Measurements from ENCODE around the gene UTF1.

The UTF1 gene

DNA sequence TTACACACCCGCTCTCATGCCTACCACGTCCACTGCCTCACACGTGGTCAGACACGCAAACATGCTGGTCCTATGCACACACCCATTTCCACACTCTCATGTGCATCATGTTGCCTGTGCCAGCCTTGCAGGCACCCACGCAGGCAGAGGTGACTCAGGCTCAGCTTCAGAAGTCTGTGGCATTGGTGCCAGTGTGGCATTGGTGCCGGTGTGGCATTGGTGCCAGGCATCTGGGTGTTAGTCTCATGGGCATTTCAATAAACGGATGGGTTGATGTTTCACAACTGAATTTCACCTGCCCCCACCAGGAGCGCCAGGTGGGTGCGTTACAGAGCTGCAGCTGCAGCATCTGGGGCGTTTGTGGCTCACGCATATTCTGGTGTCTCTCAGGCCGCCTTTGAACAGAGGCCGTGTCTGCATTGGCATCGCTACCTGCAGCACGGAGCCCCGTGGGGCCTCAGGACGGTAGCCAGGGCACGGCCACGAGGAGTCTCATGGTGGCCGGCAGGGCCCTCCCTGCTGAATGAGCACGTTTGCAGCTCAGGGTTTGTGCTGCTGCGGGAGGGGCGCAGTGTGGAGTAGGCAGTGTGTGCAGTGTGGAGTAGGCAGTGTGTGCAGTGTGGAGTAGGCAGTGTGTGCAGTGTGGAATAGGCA, 45.3 kb upstream of the UTF1 start:
- peaks cover 4% of the 10 kb centered on the region for H3K4me1 Mint-ChIP-seq
- H3K4me3 Mint-ChIP-seq: no peak overlapping the region
- TF ChIP-seq, protein P1, sequence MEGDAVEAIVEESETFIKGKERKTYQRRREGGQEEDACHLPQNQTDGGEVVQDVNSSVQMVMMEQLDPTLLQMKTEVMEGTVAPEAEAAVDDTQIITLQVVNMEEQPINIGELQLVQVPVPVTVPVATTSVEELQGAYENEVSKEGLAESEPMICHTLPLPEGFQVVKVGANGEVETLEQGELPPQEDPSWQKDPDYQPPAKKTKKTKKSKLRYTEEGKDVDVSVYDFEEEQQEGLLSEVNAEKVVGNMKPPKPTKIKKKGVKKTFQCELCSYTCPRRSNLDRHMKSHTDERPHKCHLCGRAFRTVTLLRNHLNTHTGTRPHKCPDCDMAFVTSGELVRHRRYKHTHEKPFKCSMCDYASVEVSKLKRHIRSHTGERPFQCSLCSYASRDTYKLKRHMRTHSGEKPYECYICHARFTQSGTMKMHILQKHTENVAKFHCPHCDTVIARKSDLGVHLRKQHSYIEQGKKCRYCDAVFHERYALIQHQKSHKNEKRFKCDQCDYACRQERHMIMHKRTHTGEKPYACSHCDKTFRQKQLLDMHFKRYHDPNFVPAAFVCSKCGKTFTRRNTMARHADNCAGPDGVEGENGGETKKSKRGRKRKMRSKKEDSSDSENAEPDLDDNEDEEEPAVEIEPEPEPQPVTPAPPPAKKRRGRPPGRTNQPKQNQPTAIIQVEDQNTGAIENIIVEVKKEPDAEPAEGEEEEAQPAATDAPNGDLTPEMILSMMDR (IDR thresholded peaks at IDR 0.05; ENCODE audit: unreplicated experiment in 3 of 3): no peak
- H3K36me3 Mint-ChIP-seq (ENCODE audit: low read depth): peaks cover 5% of the 10 kb centered on the region
- H3K27me3 Mint-ChIP-seq (ENCODE audit: low read depth): no peaks in the 10 kb centered on the region
- H3K9me3 Mint-ChIP-seq: no peaks in the 10 kb centered on the region
- H3K27ac Mint-ChIP-seq: no peak overlapping the region

DNA sequence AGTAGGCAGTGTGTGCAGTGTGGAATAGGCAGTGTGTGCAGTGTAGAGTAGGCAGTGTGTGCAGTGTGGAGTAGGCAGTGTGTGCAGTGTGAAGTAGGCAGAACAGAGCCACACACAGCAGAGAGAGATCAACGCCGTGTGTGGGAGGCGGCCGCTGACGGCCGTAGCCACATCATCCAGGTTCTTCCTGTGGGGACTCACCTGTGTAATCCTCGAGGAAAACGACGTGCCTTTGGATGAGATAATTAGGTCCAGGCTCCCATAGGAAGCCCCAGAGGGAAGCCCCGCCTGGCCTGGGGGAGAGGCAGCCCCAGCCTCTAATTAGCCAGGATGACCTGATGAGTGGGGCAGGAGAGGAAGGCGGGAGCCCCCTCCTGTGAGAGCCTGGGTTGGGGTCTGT, 44.6 kb upstream of the UTF1 start:
- Mint-ChIP-seq H3K27ac (no peak overlapping the region), H3K27me3 (ENCODE audit: low read depth) (peaks cover 6% of the 10 kb centered on the region), H3K9me3 (no peaks in the 10 kb centered on the region), H3K36me3 (ENCODE audit: low read depth) (peaks cover 5% of the 10 kb centered on the region), H3K4me1 (peaks cover 4% of the 10 kb centered on the region), H3K4me3 (no peak overlapping the region)
- TF ChIP-seq, protein P1 (IDR thresholded peaks at IDR 0.05; ENCODE audit: unreplicated experiment in 3 of 3): no peak

DNA sequence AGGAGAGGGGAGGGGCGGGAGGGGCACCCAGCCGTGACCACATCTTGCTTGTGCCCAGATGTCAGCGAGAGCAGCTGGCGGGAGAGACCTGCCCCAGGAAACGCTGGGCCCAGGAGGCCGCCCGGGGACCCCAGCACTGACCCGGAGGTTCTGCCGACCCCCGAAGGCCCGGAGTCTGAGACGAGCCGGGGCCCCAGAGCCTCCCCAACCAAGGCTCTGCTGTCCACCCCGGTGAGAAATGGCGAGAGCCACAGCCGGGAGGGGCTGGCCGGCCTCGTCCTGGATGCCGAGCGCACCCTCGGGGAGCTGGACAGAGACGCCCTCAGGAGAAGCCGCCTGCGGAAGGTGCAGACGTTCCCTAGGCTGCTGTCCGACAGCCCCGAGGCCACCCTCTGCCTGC, 44.1 kb upstream of the UTF1 start:
- H3K9me3 Mint-ChIP-seq: no peaks in the 10 kb centered on the region

DNA sequence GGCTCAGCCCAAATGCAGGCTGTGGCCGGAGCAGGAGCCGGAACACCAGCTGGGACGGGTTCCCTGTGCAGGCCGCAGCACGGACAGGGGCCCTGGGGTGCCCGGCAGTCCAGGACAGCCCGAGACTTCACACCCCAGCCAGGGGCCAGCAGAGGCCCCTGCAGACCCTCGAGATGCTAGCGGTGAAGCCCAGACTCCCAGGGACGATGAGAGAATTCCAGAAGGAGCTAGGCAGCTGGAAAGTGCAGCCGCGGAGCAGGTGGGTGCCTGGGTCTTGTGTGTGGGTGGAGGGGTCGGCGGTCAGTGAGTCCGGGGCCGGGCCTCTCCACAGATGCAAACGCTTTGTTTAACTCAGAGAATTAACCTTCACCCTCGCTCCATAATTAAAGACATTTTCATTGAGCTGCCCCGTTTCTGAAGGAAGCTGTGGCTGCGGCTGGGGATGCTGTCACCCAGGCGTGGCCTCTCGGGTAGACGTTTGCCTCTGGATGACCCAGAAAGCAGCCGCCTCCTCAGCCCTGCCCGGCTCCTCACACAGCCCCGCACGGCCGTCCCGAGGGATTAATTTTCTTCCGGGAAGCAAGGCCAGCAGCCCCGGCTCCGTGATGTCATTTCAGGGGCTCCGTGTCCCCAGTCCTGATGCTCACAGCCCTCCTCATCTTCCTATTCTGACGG, 43.5 kb upstream of the UTF1 start:
- Mint-ChIP-seq H3K4me3 (no peak overlapping the region), H3K27me3 (ENCODE audit: low read depth) (peaks cover 14% of the 10 kb centered on the region), H3K36me3 (ENCODE audit: low read depth) (peaks cover 5% of the 10 kb centered on the region), H3K27ac (no peak overlapping the region), H3K4me1 (peaks cover 4% of the 10 kb centered on the region), H3K9me3 (no peaks in the 10 kb centered on the region)
- TF ChIP-seq, protein P1 (IDR thresholded peaks at IDR 0.05; ENCODE audit: unreplicated experiment in 3 of 3): no peak

More for the DNA sequence above, 44.1 kb upstream of the UTF1 start:
- TF ChIP-seq, protein P1 (IDR thresholded peaks at IDR 0.05; ENCODE audit: unreplicated experiment in 3 of 3): no peak
- peaks cover 5% of the 10 kb centered on the region for H3K36me3 Mint-ChIP-seq (ENCODE audit: low read depth)
- no peak overlapping the region for H3K4me3 Mint-ChIP-seq
- H3K4me1 Mint-ChIP-seq: peaks cover 4% of the 10 kb centered on the region
- peaks cover 11% of the 10 kb centered on the region for H3K27me3 Mint-ChIP-seq (ENCODE audit: low read depth)
- no peak overlapping the region for H3K27ac Mint-ChIP-seq

DNA sequence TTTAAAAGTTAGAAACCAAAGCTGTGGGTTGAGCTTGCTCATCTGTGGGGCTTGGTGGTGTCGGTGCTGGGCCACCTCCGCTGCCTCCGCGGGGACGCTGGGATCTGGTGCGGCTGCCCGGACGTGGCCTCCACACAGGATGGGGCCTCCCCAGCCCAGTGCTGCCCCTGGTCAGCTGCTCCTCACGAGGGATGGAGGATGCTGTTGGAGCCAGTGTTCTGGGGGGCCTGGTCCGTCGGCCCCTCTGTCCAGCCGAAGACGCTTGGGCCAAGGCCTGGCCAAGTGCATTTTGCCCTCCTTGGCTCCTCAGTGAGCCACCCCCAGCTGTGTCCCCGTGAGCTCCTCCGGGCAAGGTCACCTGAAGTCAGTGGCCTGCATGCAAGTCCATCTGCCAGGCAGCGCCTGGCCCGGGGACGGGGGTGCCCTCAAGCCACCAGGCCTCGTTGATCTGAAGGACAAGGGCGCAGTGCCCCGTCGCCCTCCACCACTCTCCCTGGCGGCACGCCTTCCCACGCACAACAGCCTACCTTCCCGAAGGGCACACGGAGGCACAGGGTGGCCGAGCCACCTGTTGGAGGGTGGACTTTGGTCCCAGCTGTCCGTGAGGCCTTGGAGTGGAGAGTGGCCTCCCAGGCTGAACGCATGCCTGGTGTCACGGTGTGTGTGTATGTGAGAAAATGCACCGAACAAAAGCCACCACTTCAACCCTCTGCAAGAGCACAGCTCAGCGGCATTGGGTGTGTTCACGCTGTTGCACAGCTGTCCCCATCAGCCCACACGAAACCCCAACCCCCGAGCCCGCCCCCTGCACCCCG, 42.7 kb upstream of the UTF1 start:
- Mint-ChIP-seq H3K4me1 (peaks cover 4% of the 10 kb centered on the region), H3K27ac (no peak overlapping the region), H3K4me3 (no peak overlapping the region), H3K9me3 (peaks cover 6% of the 10 kb centered on the region), H3K36me3 (ENCODE audit: low read depth) (peaks cover 10% of the 10 kb centered on the region), H3K27me3 (ENCODE audit: low read depth) (peaks cover 18% of the 10 kb centered on the region)
- TF ChIP-seq, protein P1 (IDR thresholded peaks at IDR 0.05; ENCODE audit: unreplicated experiment in 3 of 3): no peak
